Measurements from ENCODE around the gene RPP30.
"Not testable (repeated sequence)": the region's sequence is repeated elsewhere in the genome, so short reads cannot be mapped to it uniquely, and the experiment has no call there.

RPP30 gene

DNA sequence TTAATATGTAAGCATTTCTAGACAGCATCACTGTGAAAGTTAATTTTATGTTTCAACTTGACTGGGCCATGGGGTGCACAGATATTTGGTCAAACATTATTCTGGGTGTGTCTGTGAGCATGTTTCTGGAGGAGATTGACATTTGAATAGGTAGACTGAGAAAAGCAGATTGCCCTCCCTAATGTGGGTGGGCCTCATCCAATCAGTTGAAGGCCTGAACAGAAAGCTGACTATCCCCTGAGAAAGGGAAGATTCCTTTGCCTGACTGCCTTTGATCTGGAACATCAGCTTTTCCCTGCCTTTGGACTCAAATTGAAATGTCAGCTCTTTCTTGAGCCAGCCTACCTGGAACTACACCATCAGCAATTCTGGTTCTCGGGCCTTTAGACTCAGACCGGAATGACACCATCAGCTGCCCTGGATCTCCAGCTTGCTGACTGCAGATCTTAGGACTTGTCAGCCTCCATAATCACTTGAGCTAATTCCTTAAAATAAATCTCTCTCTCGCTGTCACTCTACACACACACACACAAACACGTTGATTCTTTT is 5.7 kb upstream of the RPP30 start:
- H3K4me1 ChIP-seq (ENCODE audit: control insufficient read depth in 2 of 2, insufficient read depth in 2 of 2, low read length in 2 of 2), result no peaks in the 10 kb centered on the region
- H3K27ac ChIP-seq (ENCODE audit: low read depth in 2 of 2, low read length in 2 of 2), result no peak overlapping the region
- H3K4me3 ChIP-seq (ENCODE audit: low read length in 2 of 2), result no peak overlapping the region
- peaks cover 2 to 4% of the 10 kb centered on the region in 2 donors for H3K9me3 ChIP-seq (ENCODE audit: control insufficient read depth in 2 of 2, low read length in 2 of 2)
- no peaks in the 10 kb centered on the region for H3K36me3 ChIP-seq (ENCODE audit: control insufficient read depth in 2 of 2, insufficient read depth in 2 of 2, low read length in 2 of 2)
- H3K9ac ChIP-seq (ENCODE audit: low read depth in 1 of 2, low read length in 2 of 2), result no peak overlapping the region
- H3K27me3 ChIP-seq (ENCODE audit: control insufficient read depth in 2 of 2, insufficient read depth in 2 of 2, low read length in 2 of 2), result peaks cover 5 to 9% of the 10 kb centered on the region in 2 donors

DNA sequence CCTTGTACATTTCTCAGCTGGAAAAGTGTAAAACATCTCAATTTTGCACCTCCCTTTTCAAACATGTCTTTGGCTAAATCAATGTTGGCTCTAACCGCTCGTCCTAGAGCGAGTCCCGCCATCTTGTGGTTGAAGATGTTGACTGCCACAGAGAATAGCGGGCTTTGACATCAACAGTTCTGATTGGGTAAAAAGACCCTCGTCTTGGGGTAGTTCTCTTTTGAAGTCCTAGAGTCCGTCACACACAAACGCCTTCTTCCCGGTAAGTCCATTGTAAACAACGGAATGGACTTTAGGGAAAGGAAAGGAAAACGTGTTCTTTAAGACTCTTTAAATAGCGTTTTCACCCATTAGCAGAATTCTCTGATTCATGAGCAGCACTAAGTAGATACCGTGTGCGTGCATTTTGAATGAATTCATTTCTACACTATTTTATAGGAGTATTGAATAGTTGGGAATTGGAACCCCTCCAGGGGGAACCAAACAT is 452 bp upstream of the RPP30 start:
- peaks cover 2 to 3% of the 10 kb centered on the region in 2 donors for H3K27me3 ChIP-seq (ENCODE audit: control insufficient read depth in 2 of 2, insufficient read depth in 2 of 2, low read length in 2 of 2)
- H3K27ac ChIP-seq (ENCODE audit: low read depth in 2 of 2, low read length in 2 of 2), result no peak overlapping the region
- peaks cover 2 to 4% of the 10 kb centered on the region in 2 donors for H3K9me3 ChIP-seq (ENCODE audit: control insufficient read depth in 2 of 2, low read length in 2 of 2)
- H3K9ac ChIP-seq (ENCODE audit: low read depth in 1 of 2, low read length in 2 of 2), result peak overlapping the region; percentile 66 to 93
- H3K36me3 ChIP-seq (ENCODE audit: control insufficient read depth in 2 of 2, insufficient read depth in 2 of 2, low read length in 2 of 2), result peaks cover 4 to 6% of the 10 kb centered on the region in 2 donors
- peaks cover 4 to 7% of the 10 kb centered on the region in 2 donors for H3K4me1 ChIP-seq (ENCODE audit: control insufficient read depth in 2 of 2, insufficient read depth in 2 of 2, low read length in 2 of 2)
- peak overlapping the region; percentile 72 to 90 for H3K4me3 ChIP-seq (ENCODE audit: low read length in 2 of 2)

DNA sequence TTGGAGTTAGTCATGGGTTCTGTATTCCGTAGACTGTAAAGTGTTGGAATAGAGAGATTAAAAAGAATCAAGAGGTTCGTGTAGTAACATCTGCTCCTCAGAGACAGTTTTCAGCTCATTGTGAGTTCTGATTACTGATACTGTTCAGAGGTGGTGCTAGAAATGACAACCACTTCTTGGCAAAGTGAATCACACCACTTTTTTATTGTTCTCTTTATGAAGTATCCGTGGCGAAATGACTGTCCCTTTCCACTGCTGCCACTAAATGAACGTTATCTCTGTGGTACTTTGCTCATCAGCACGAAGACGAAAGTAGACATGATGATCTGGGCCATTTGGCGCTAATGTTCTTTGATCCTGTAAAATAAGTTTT is 860 bp downstream of the RPP30 start:
- H3K4me1 ChIP-seq (ENCODE audit: control insufficient read depth in 2 of 2, insufficient read depth in 2 of 2, low read length in 2 of 2), result peaks cover 4 to 7% of the 10 kb centered on the region in 2 donors
- no peak overlapping the region for H3K27ac ChIP-seq (ENCODE audit: low read depth in 2 of 2, low read length in 2 of 2)
- peak overlapping the region; percentile 72 to 90 for H3K4me3 ChIP-seq (ENCODE audit: low read length in 2 of 2)
- H3K9ac ChIP-seq (ENCODE audit: low read depth in 1 of 2, low read length in 2 of 2), result peak overlapping the region; percentile 66 to 93
- peaks cover 2 to 4% of the 10 kb centered on the region in 2 donors for H3K9me3 ChIP-seq (ENCODE audit: control insufficient read depth in 2 of 2, low read length in 2 of 2)
- H3K27me3 ChIP-seq (ENCODE audit: control insufficient read depth in 2 of 2, insufficient read depth in 2 of 2, low read length in 2 of 2), result peaks cover 2 to 3% of the 10 kb centered on the region in 2 donors
- H3K36me3 ChIP-seq (ENCODE audit: control insufficient read depth in 2 of 2, insufficient read depth in 2 of 2, low read length in 2 of 2), result peaks cover 16 to 18% of the 10 kb centered on the region in 2 donors

DNA sequence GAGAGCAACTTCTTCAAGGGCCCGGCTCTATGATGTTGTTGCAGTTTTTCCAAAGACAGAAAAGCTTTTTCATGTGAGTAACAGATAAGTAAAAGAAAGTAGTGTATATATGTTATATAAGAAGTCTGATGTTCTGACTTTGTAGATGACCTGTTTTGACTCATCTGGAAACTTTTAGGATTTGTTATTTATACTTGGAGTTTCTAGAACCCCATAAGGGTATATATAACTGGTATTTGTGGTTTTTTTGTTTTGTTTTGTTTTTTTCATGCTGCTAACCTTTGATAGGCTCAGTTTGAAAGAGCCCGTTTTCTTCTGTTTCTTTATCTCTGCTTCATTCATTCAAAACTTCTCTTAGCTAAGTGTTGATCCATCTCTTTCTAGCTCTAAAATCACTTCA is 7.3 kb downstream of the RPP30 start:
- Histone ChIP-seq H3K9ac (ENCODE audit: low read depth in 1 of 2, low read length in 2 of 2) (no peak overlapping the region), H3K27ac (ENCODE audit: low read depth in 2 of 2, low read length in 2 of 2) (no peak overlapping the region), H3K9me3 (ENCODE audit: control insufficient read depth in 2 of 2, low read length in 2 of 2) (no peaks in the 10 kb centered on the region), H3K4me3 (ENCODE audit: low read length in 2 of 2) (no peak overlapping the region), H3K27me3 (ENCODE audit: control insufficient read depth in 2 of 2, insufficient read depth in 2 of 2, low read length in 2 of 2) (no peaks in the 10 kb centered on the region), H3K36me3 (ENCODE audit: control insufficient read depth in 2 of 2, insufficient read depth in 2 of 2, low read length in 2 of 2) (peaks cover 25 to 33% of the 10 kb centered on the region in 2 donors), H3K4me1 (ENCODE audit: control insufficient read depth in 2 of 2, insufficient read depth in 2 of 2, low read length in 2 of 2) (no peaks in the 10 kb centered on the region)

DNA sequence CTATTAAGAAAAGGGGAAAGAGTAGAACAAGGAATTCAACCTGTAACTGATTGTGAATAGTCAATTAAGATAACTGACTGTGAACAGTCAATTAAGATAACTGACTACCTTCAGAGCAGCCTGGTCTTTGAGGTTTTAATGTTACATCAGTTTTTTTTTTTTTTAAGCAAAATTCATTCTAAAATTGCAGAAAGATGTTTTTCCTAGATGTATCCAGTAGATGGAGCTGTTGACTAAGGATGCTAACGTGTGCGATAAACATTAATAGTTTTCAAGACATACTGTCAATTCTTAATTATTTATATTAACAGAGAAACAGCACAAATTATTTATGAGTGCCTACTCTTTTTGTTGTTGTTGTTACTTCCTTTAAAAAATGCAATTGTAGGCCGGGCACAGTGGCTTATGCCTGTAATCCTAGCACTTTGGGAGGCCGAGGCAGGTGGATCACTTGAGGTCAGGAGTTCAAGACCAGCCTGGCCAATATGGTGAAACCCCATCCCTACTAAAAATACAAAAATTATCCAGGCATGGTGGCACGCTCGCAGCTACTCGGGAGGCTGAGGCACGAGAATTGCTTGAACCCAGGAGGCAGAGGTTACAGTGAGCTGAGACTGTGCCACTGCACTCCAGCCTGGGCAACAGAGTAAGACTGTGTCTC is 8.4 kb downstream of the RPP30 start:
- not testable (repeated sequence) for H3K27me3 ChIP-seq (ENCODE audit: control insufficient read depth in 2 of 2, insufficient read depth in 2 of 2, low read length in 2 of 2); H3K4me3 ChIP-seq (ENCODE audit: low read length in 2 of 2); H3K27ac ChIP-seq (ENCODE audit: low read depth in 2 of 2, low read length in 2 of 2); H3K9me3 ChIP-seq (ENCODE audit: control insufficient read depth in 2 of 2, low read length in 2 of 2); H3K9ac ChIP-seq (ENCODE audit: low read depth in 1 of 2, low read length in 2 of 2); H3K4me1 ChIP-seq (ENCODE audit: control insufficient read depth in 2 of 2, insufficient read depth in 2 of 2, low read length in 2 of 2)
- H3K36me3 ChIP-seq (ENCODE audit: control insufficient read depth in 2 of 2, insufficient read depth in 2 of 2, low read length in 2 of 2), result peaks cover 25 to 33% of the 10 kb centered on the region in 2 donors

DNA sequence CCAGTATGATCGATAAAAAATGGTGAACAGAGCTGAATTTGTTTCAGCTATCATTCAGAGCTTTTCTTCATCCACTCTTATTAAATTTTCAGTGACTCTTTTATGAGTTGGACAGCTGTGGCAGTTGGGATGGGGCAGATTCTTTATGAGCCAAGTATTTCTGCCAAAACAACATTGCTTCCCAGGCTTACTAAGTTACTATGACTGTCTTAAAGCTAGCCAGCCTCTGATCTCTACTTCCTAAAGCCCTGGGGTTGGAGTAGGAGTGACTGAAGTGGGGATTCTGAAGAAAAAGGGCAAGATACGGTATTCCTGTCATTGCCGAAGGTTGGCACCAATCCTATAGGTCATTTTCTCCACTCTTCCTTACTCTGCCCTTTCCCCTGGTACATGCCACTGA is 12.7 kb downstream of the RPP30 start:
- Histone ChIP-seq H3K27ac (ENCODE audit: low read depth in 2 of 2, low read length in 2 of 2) (no peak overlapping the region), H3K9ac (ENCODE audit: low read depth in 1 of 2, low read length in 2 of 2) (no peak overlapping the region), H3K4me1 (ENCODE audit: control insufficient read depth in 2 of 2, insufficient read depth in 2 of 2, low read length in 2 of 2) (peaks cover 0 to 4% of the 10 kb centered on the region in 2 donors), H3K36me3 (ENCODE audit: control insufficient read depth in 2 of 2, insufficient read depth in 2 of 2, low read length in 2 of 2) (peaks cover 19 to 30% of the 10 kb centered on the region in 2 donors), H3K4me3 (ENCODE audit: low read length in 2 of 2) (no peak overlapping the region), H3K27me3 (ENCODE audit: control insufficient read depth in 2 of 2, insufficient read depth in 2 of 2, low read length in 2 of 2) (no peaks in the 10 kb centered on the region), H3K9me3 (ENCODE audit: control insufficient read depth in 2 of 2, low read length in 2 of 2) (no peaks in the 10 kb centered on the region)

DNA sequence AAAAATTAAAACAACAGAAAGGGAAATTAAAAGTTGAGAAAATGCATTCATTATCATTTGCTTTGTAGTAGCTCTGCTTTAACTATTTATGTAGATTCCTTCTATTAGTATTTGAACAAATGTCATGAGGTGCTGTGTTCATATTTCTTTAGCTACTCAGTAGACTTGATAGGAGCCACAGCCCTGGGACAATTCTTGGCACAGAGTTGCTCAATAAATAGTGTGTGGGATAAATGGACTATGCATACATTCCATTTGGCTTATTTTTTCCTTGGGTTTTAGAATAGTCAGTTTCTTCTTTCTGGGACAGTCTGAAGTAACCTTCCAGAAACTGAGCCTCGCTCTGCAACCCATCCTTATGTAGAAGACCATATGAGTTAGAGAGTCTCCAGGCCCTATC is 13.4 kb downstream of the RPP30 start:
- H3K4me3 ChIP-seq (ENCODE audit: low read length in 2 of 2), result no peak overlapping the region
- H3K9me3 ChIP-seq (ENCODE audit: control insufficient read depth in 2 of 2, low read length in 2 of 2), result no peaks in the 10 kb centered on the region
- no peak overlapping the region for H3K9ac ChIP-seq (ENCODE audit: low read depth in 1 of 2, low read length in 2 of 2)
- no peak overlapping the region for H3K27ac ChIP-seq (ENCODE audit: low read depth in 2 of 2, low read length in 2 of 2)
- H3K36me3 ChIP-seq (ENCODE audit: control insufficient read depth in 2 of 2, insufficient read depth in 2 of 2, low read length in 2 of 2), result peaks cover 25 to 30% of the 10 kb centered on the region in 2 donors
- no peaks in the 10 kb centered on the region for H3K27me3 ChIP-seq (ENCODE audit: control insufficient read depth in 2 of 2, insufficient read depth in 2 of 2, low read length in 2 of 2)
- peaks cover 0 to 4% of the 10 kb centered on the region in 2 donors for H3K4me1 ChIP-seq (ENCODE audit: control insufficient read depth in 2 of 2, insufficient read depth in 2 of 2, low read length in 2 of 2)

DNA sequence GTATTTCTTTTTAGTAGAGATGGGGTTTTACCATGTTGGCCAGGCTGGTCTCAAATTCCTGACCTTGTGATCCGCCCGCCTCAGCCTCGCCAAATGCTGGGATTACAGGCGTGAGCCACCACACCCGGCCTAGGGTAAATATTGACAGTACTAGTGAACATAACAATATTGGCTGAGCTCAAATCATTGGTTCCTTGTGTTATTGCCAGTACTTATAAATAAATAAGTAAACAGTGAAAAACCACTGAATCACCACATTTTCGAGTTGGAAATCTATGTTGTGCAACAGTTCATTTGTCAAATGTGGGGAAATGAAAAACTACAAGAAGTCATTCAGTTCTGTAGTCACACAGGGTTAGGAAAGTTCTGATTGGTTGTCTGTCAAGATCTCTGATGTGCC is 15.8 kb downstream of the RPP30 start:
- H3K4me1 ChIP-seq (ENCODE audit: control insufficient read depth in 2 of 2, insufficient read depth in 2 of 2, low read length in 2 of 2), result peaks cover 0 to 4% of the 10 kb centered on the region in 2 donors
- H3K27me3 ChIP-seq (ENCODE audit: control insufficient read depth in 2 of 2, insufficient read depth in 2 of 2, low read length in 2 of 2), result no peaks in the 10 kb centered on the region
- peak overlapping the region in 1 of 2 donors; percentile 31 for H3K27ac ChIP-seq (ENCODE audit: low read depth in 2 of 2, low read length in 2 of 2)
- H3K9me3 ChIP-seq (ENCODE audit: control insufficient read depth in 2 of 2, low read length in 2 of 2), result no peaks in the 10 kb centered on the region
- H3K9ac ChIP-seq (ENCODE audit: low read depth in 1 of 2, low read length in 2 of 2), result no peak overlapping the region
- H3K4me3 ChIP-seq (ENCODE audit: low read length in 2 of 2), result no peak overlapping the region
- H3K36me3 ChIP-seq (ENCODE audit: control insufficient read depth in 2 of 2, insufficient read depth in 2 of 2, low read length in 2 of 2), result peaks cover 31 to 46% of the 10 kb centered on the region in 2 donors

DNA sequence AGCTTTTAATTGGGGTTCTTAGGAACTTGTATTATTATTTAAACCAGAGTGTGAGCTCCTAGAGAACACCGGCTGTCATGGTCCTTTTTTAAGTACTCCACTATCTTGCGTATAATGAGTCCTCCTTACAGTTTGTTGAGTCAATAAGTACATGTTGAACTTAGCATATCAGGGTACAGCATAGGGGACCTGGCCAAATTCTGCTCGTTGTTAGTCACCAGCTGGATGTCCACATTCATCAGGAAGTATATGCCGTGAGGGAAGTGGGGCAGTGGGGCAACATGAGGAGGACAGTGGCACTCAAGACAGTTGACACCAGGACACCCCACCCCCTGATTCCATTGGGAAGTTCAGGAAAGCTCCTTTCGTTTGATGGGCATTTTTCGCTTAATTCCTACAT is 16.6 kb downstream of the RPP30 start:
- H3K9me3 ChIP-seq (ENCODE audit: control insufficient read depth in 2 of 2, low read length in 2 of 2), result no peaks in the 10 kb centered on the region
- no peak overlapping the region for H3K9ac ChIP-seq (ENCODE audit: low read depth in 1 of 2, low read length in 2 of 2)
- H3K4me1 ChIP-seq (ENCODE audit: control insufficient read depth in 2 of 2, insufficient read depth in 2 of 2, low read length in 2 of 2), result peaks cover 0 to 4% of the 10 kb centered on the region in 2 donors
- peaks cover 35 to 50% of the 10 kb centered on the region in 2 donors for H3K36me3 ChIP-seq (ENCODE audit: control insufficient read depth in 2 of 2, insufficient read depth in 2 of 2, low read length in 2 of 2)
- H3K4me3 ChIP-seq (ENCODE audit: low read length in 2 of 2), result no peak overlapping the region
- no peak overlapping the region for H3K27ac ChIP-seq (ENCODE audit: low read depth in 2 of 2, low read length in 2 of 2)
- H3K27me3 ChIP-seq (ENCODE audit: control insufficient read depth in 2 of 2, insufficient read depth in 2 of 2, low read length in 2 of 2), result no peaks in the 10 kb centered on the region

DNA sequence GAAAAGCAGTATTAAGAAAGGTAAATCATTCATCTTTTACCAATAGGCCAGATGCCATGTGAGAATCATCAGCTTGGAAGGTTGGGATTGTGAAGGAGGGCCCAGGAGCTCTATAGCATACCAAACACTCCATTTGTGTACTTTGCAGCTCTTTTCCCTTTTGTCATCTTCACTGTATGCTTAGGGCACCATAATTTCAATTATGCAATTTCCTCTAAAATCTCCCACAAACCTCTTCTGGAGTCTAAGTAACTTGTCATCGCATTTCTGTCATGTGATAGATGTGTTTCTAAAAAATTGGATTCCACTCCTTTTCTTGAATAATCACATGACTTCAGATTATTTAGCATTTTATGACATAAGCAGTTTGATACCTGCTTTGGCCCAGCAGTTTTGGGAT is 17.9 kb downstream of the RPP30 start:
- H3K27me3 ChIP-seq (ENCODE audit: control insufficient read depth in 2 of 2, insufficient read depth in 2 of 2, low read length in 2 of 2), result no peaks in the 10 kb centered on the region

More for the DNA sequence above, 17.9 kb downstream of the RPP30 start:
- Histone ChIP-seq H3K9me3 (ENCODE audit: control insufficient read depth in 2 of 2, low read length in 2 of 2) (no peaks in the 10 kb centered on the region), H3K9ac (ENCODE audit: low read depth in 1 of 2, low read length in 2 of 2) (no peak overlapping the region), H3K36me3 (ENCODE audit: control insufficient read depth in 2 of 2, insufficient read depth in 2 of 2, low read length in 2 of 2) (peaks cover 41 to 62% of the 10 kb centered on the region in 2 donors), H3K4me1 (ENCODE audit: control insufficient read depth in 2 of 2, insufficient read depth in 2 of 2, low read length in 2 of 2) (peaks cover 0 to 4% of the 10 kb centered on the region in 2 donors), H3K4me3 (ENCODE audit: low read length in 2 of 2) (no peak overlapping the region), H3K27ac (ENCODE audit: low read depth in 2 of 2, low read length in 2 of 2) (no peak overlapping the region)
